Measurements from ENCODE around the gene ZBTB8A. TPM values are rescaled to one million over a fixed set of nuclear protein-coding genes. Genes with fewer than 3 reads are reported as not detected.

ZBTB8A gene
- total RNA-seq, 1 donor from 2014 or later: 8.4 TPM

DNA sequence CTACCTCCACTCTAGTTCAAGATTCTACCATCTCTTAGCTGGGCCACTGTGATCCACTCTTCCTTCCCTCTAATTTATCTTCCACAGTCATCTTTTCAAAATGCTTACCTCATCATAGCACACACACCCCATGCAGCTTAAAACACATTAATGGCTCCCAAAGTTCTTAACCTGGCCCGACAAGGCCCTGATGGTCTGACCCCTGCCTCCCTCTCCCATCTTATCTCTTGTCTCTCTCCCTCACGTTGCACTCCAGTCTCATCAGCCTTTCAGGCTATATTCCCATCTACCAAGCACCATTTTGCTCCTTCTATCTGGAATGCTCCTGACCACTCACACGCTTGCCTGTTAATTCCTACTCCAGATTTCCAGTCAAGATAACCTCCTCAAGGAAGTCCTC, 2.5 kb upstream of the ZBTB8A start:
- DNase-seq (no peak), ATAC-seq (no peak)
- Histone ChIP-seq H3K27me3 (ENCODE audit: low read depth) (no peaks in the 10 kb centered on the region), H3K4me3 (no peak overlapping the region), H3K9me3 (no peaks in the 10 kb centered on the region), H3K36me3 (no peaks in the 10 kb centered on the region), H3K27ac (no peak overlapping the region), H3K4me1 (peaks cover 9% of the 10 kb centered on the region)
- TF ChIP-seq, protein P1, sequence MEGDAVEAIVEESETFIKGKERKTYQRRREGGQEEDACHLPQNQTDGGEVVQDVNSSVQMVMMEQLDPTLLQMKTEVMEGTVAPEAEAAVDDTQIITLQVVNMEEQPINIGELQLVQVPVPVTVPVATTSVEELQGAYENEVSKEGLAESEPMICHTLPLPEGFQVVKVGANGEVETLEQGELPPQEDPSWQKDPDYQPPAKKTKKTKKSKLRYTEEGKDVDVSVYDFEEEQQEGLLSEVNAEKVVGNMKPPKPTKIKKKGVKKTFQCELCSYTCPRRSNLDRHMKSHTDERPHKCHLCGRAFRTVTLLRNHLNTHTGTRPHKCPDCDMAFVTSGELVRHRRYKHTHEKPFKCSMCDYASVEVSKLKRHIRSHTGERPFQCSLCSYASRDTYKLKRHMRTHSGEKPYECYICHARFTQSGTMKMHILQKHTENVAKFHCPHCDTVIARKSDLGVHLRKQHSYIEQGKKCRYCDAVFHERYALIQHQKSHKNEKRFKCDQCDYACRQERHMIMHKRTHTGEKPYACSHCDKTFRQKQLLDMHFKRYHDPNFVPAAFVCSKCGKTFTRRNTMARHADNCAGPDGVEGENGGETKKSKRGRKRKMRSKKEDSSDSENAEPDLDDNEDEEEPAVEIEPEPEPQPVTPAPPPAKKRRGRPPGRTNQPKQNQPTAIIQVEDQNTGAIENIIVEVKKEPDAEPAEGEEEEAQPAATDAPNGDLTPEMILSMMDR (IDR thresholded peaks at IDR 0.05): no peak
- intact Hi-C loops (cut with DNase I): no loop called here

DNA sequence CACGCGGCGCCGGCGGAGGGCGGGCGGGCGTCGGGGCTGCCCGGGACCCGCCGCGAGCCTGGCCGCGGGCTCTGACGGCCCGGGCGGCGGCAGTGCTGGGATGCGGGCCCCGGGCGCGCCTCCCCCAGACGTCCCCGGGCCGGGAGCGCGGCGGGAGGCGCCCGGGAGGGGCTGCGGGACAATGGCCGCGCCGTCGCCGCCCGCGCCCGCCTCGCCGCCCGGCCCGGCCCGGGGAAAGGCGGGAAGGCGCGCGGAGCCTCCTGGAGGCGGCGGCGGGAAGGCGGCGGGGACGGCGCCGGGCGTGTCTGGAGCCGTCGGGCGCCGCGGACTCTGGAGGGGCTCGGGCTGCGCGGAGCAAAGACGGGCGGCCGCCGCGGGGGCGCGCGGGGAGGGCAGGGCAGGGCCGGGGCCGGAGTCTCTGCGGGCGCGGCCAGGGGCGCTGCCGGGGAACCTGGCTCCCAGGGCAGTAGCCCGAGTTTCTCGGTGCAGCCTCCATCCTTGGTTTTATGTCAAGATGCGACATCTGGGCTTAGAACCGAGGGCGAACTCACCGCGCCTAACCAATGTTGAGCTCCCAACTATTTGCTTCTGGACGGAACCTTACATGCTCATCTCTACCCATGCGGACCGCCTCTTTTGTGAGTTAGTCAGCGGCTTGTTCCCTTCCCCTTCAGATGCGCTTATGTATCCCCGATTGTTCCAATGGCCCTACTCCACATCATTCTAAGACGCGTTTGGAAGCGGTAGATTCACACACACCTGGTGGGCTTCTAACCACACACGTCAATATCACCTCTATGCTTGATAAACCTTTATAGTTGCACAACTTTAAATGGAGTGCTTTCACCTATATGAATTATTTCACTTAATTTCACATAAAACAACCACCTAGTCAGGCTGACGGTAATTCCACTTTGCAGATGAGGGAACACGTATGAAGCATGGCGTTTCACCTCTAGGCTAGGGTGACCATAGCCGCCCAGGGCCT, 651 bp downstream of the ZBTB8A start:
- TF ChIP-seq, protein P1 (IDR thresholded peaks at IDR 0.05): no peak
- DNase-seq (peak; percentile 53), ATAC-seq (peak; percentile 74 to 79)
- peaks cover 9% of the 10 kb centered on the region for H3K4me1 ChIP-seq
- no peaks in the 10 kb centered on the region for H3K27me3 ChIP-seq (ENCODE audit: low read depth)
- no peaks in the 10 kb centered on the region for H3K9me3 ChIP-seq
- no peaks in the 10 kb centered on the region for H3K36me3 ChIP-seq
- H3K27ac ChIP-seq: peak overlapping the region; percentile 78
- intact Hi-C loops (cut with DNase I): no loop called here
- peak overlapping the region; percentile 67 for H3K4me3 ChIP-seq

DNA sequence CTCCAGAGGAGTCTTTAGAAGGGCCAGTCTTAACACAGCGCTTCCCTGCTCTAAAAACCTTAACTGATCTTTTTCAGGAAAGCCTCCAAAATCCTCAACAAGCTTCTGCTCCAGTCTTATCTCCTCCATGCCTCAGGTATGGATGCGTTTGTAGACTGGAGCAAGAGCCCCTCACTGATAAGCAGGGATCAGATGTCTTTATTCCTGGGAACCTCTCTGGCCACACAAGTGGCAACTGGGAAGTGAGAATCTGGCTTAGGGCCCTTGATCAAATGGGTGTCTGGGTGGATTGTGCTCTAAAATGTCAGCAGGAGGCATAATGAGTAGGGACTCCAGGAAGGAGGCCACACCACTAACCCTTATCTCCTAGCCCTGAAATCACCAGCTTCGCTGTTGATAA, 1.4 kb downstream of the ZBTB8A start:
- Histone ChIP-seq H3K27ac (peak overlapping the region; percentile 60), H3K36me3 (no peaks in the 10 kb centered on the region), H3K9me3 (no peaks in the 10 kb centered on the region), H3K4me3 (peak overlapping the region; percentile 67), H3K4me1 (peaks cover 9% of the 10 kb centered on the region), H3K27me3 (ENCODE audit: low read depth) (no peaks in the 10 kb centered on the region)
- TF ChIP-seq, protein P1 (IDR thresholded peaks at IDR 0.05): no peak
- no peak for ATAC-seq
- intact Hi-C loops (cut with DNase I): no loop called here
- no peak for DNase-seq

DNA sequence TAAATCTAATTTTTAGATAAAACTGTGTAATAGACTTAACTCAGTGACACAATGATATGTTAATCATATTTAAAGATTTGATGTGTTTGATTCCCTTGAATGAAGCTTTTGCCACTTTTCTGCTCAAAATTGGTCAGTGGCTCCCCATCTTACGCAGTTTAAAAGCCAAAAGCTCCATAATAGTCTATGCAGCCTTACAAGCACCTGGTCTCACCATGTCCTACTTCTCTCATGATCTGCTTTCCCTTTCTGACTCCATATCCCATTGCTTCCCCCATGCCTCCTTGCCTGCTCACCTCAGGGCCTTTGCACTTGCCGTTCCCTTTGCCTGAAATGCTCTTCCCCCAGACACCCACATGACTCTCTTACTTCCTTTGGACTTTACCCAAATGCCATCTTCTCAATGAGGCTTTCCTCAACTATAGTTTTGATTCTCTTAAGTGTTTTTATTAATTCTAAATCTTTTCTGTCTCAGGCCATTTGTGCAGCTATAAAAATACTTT, 1.9 kb downstream of the ZBTB8A start:
- no peak overlapping the region for H3K27ac ChIP-seq
- ATAC-seq (no peak), DNase-seq (no peak)
- TF ChIP-seq, protein P1 (IDR thresholded peaks at IDR 0.05): no peak
- no peaks in the 10 kb centered on the region for H3K9me3 ChIP-seq
- intact Hi-C loops (cut with DNase I): no loop called here
- no peak overlapping the region for H3K4me3 ChIP-seq
- no peaks in the 10 kb centered on the region for H3K27me3 ChIP-seq (ENCODE audit: low read depth)
- peaks cover 9% of the 10 kb centered on the region for H3K4me1 ChIP-seq
- no peaks in the 10 kb centered on the region for H3K36me3 ChIP-seq

DNA sequence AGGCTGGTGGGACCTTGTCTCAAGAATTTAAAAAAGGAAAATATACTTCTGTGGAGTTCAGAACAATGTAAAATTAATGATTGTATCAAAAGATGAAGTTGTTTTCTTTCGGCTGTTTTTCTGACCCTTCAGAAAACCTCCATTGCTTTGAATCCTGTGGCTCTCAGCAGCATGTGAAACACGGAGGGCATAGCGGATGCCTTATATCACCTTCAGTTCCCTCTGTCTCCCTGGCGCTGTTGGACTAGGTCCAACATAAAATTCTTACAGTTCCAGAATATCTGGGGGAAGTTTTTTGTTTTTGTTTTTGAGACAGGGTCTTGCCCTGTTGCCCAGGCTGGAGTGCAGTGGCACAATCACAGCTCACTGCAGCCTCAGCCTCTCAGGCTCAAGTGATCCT, 7.4 kb downstream of the ZBTB8A start:
- peaks cover 6% of the 10 kb centered on the region for H3K4me1 ChIP-seq
- intact Hi-C loops (cut with DNase I): no loop called here

More for the DNA sequence above, 7.4 kb downstream of the ZBTB8A start:
- H3K4me3 ChIP-seq: no peak overlapping the region
- DNase-seq: no peak
- no peak for ATAC-seq
- TF ChIP-seq, protein P1 (IDR thresholded peaks at IDR 0.05): no peak
- H3K27ac ChIP-seq: no peak overlapping the region
- no peaks in the 10 kb centered on the region for H3K27me3 ChIP-seq (ENCODE audit: low read depth)
- H3K36me3 ChIP-seq: no peaks in the 10 kb centered on the region
- no peaks in the 10 kb centered on the region for H3K9me3 ChIP-seq
